WERI-Rb-1 (cell line): Measurements from ENCODE around the gene CLEC4F.
A peak's percentile ranks its signal among the peaks of the same experiment; 100 is the strongest.

Experiments
- DNase-seq: peaks from one replicate; pipeline ENCODE4 v3.0.0-alpha.2; 2020
- H3K27ac ChIP-seq: fragments of 250-450 bp; sonication (Bioruptor Pico); 2 replicates; pipeline ENCODE4 v1.5.1; 2020; ENCODE audit warnings: mild to moderate bottlenecking, moderate library complexity
- H3K27me3 ChIP-seq: fragments of 250-450 bp; sonication (Bioruptor Pico); 2 replicates; pipeline ENCODE4 v1.5.1; 2021; ENCODE audit warnings: mild to moderate bottlenecking, low read depth, moderate library complexity; ENCODE audit not compliant: insufficient read depth, severe bottlenecking
- H3K36me3 ChIP-seq: fragments of 250-450 bp; sonication (Bioruptor Pico); 2 replicates; pipeline ENCODE4 v1.5.1; 2020; ENCODE audit warnings: mild to moderate bottlenecking, moderate library complexity
- H3K4me3 ChIP-seq: 2 replicates; pipeline ENCODE4 v1.5.1; 2011; ENCODE audit warnings: low read depth, mild to moderate bottlenecking, control low read depth, low read length
- H3K9me3 ChIP-seq: fragments of 250-450 bp; sonication (Bioruptor Pico); 2 replicates; pipeline ENCODE4 v1.5.1; 2021; ENCODE audit warnings: mild to moderate bottlenecking, moderate library complexity; ENCODE audit not compliant: severe bottlenecking
- CTCF ChIP-seq: IDR thresholded peaks from 2 replicates; pipeline ENCODE4 v1.5.1; 2011; ENCODE audit warnings: low read depth, mild to moderate bottlenecking, control low read depth, inconsistent platforms, low read length

CLEC4F gene

GRCh38 chr2:70808983-70809958, 11.1 kb downstream of the CLEC4F start:
- Histone ChIP-seq H3K4me3 (no peak overlapping the region), H3K27me3 (no peaks in the 10 kb centered on the region), H3K27ac (peak overlapping the region; percentile 75), H3K9me3 (no peaks in the 10 kb centered on the region), H3K36me3 (no peaks in the 10 kb centered on the region)
- peak; percentile 91 for DNase-seq
- 0 out of 2 replicates have a peak, but pooled peaks have one; percentile 22 for TF ChIP-seq CTCF

GRCh38 chr2:70807828-70808118, 12.6 kb downstream of the CLEC4F start:
- TF ChIP-seq CTCF = no peak
- no peaks in the 10 kb centered on the region for H3K27me3 ChIP-seq
- no peak for DNase-seq
- H3K4me3 ChIP-seq = no peak overlapping the region
- no peaks in the 10 kb centered on the region for H3K36me3 ChIP-seq
- H3K9me3 ChIP-seq = no peaks in the 10 kb centered on the region
- H3K27ac ChIP-seq = peak overlapping the region; percentile 75

GRCh38 chr2:70807102-70807827, 13.1 kb downstream of the CLEC4F start:
- no peak for TF ChIP-seq CTCF
- no peaks in the 10 kb centered on the region for H3K27me3 ChIP-seq

GRCh38 chr2:70806620-70807019, 13.8 kb downstream of the CLEC4F start:
- TF ChIP-seq CTCF = no peak
- H3K27me3 ChIP-seq = no peaks in the 10 kb centered on the region
- no peaks in the 10 kb centered on the region for H3K36me3 ChIP-seq
- H3K9me3 ChIP-seq = no peaks in the 10 kb centered on the region
- no peak overlapping the region; the same call in 1 of the 2 replicates for H3K27ac ChIP-seq
- H3K4me3 ChIP-seq = no peak overlapping the region
- no peak for DNase-seq

More at GRCh38 chr2:70807102-70807827, 13.1 kb downstream of the CLEC4F start:
- peak overlapping the region; percentile 75 for H3K27ac ChIP-seq
- H3K4me3 ChIP-seq = no peak overlapping the region
- H3K36me3 ChIP-seq = no peaks in the 10 kb centered on the region
- no peak for DNase-seq
- no peaks in the 10 kb centered on the region for H3K9me3 ChIP-seq

- Histone ChIP-seq H3K4me3 (no peak overlapping the region), H3K27ac (no peak overlapping the region), H3K9me3 (no peaks in the 10 kb centered on the region), H3K36me3 (no peaks in the 10 kb centered on the region), H3K27me3 (no peaks in the 10 kb centered on the region)
- no peak for TF ChIP-seq CTCF
- no peak for DNase-seq
Observed at GRCh38 chr2:70806013-70806412, 14.4 kb downstream of the CLEC4F start.
